Lung (tissue), 12 donors: ENCODE measurements around the gene MCU. TPM values are rescaled to one million over a fixed set of nuclear protein-coding genes. Genes with fewer than 3 reads are reported as not detected.
A peak's percentile ranks its signal among the peaks of the same experiment; 100 is the strongest.
"Not testable (repeated sequence)": the region's sequence is repeated elsewhere in the genome, so short reads cannot be mapped to it uniquely, and the experiment has no call there.

Experiments
- ATAC-seq: fragments of 200-7000 bp; cut with Tn5 transposase; one replicate; pipeline ENCODE4 v1.9.1; 2020; ENCODE audit warnings: moderate number of reproducible peaks; ENCODE audit not compliant: insufficient read depth, low FRiP score
- DNase-seq, 3 donors: peaks; one replicate each; pipeline ENCODE4 v3.0.0-alpha.2; 2013 to 2017
- H3K27ac ChIP-seq, 2 donors: one replicate each; pipeline ENCODE4 v1.5.1; 2013; ENCODE audit warnings: mild to moderate bottlenecking in 2 of 2, moderate library complexity in 2 of 2, control low read depth in 1 of 2, inconsistent platforms in 1 of 2, low read depth in 1 of 2, low read length in 1 of 2
- H3K27me3 ChIP-seq, 3 donors: one replicate each; pipeline ENCODE4 v1.5.1; 2013; ENCODE audit warnings: low read length in 2 of 3; ENCODE audit not compliant: control insufficient read depth in 3 of 3, insufficient read depth in 3 of 3
- H3K36me3 ChIP-seq, 4 donors: one replicate each; pipeline ENCODE4 v1.5.1; 2013; ENCODE audit warnings: low read length in 4 of 4, mild to moderate bottlenecking in 1 of 4, moderate library complexity in 1 of 4; ENCODE audit not compliant: control insufficient read depth in 4 of 4, insufficient read depth in 4 of 4
- H3K4me1 ChIP-seq, 5 donors: one replicate each; pipeline ENCODE4 v1.5.1; 2013; ENCODE audit warnings: low read length in 5 of 5, mild to moderate bottlenecking in 2 of 5, moderate library complexity in 1 of 5; ENCODE audit not compliant: control insufficient read depth in 5 of 5, insufficient read depth in 5 of 5
- H3K4me3 ChIP-seq: one replicate; pipeline ENCODE4 v1.5.1; 2013; ENCODE audit warnings: mild to moderate bottlenecking, control low read depth, moderate library complexity
- H3K9ac ChIP-seq, 2 donors: one replicate each; pipeline ENCODE4 v1.5.1; 2013; ENCODE audit warnings: low read length in 2 of 2, control low read depth in 1 of 2; ENCODE audit not compliant: insufficient read depth in 1 of 2
- H3K9me3 ChIP-seq, 4 donors: one replicate each; pipeline ENCODE4 v1.5.1; 2013; ENCODE audit warnings: low read length in 3 of 4, mild to moderate bottlenecking in 1 of 4, moderate library complexity in 1 of 4; ENCODE audit not compliant: control insufficient read depth in 4 of 4, insufficient read depth in 3 of 4
- CTCF ChIP-seq: IDR thresholded peaks from 2 replicates; pipeline ENCODE4 v1.5.1; 2012; ENCODE audit warnings: mild to moderate bottlenecking; ENCODE audit errors: control extremely low read depth, extremely low read depth
- WGBS, 2 donors: extraction: QIAGEN DNeasy Blood & Tissue Kit; methylation state at CpG; one replicate each; pipeline ENCODE4 v1.1.7; 2013; 5-methylcytosine and 5-hydroxymethylcytosine counted together
- polyA plus RNA-seq, 2 donors: library from polyadenylated mRNA; stranded (reverse); fragments of 200-250 nt; gene quantifications; one replicate each; pipeline ENCODE4 v1.2.1, GENCODE V29; 2013
- total RNA-seq, 2 donors: library from RNA; depleted of rRNA in 1 of 2; stranded (reverse); fragments of >200 nt in 1 of 2; gene quantifications; one replicate each; pipeline ENCODE4 v1.2.1, GENCODE V29; 2014 to 2021
- donor health status: control.
- donor health status: control.
- donor health status: Bipolar disorder and iron deficiency.
- donor health status: healthy.
- donor health status: DM: yes; HTN: yes; CAD: no.

MCU gene
- total and polyA plus RNA-seq, 4 donors: 23.1 to 70.7 (median 29.0) TPM

DNA sequence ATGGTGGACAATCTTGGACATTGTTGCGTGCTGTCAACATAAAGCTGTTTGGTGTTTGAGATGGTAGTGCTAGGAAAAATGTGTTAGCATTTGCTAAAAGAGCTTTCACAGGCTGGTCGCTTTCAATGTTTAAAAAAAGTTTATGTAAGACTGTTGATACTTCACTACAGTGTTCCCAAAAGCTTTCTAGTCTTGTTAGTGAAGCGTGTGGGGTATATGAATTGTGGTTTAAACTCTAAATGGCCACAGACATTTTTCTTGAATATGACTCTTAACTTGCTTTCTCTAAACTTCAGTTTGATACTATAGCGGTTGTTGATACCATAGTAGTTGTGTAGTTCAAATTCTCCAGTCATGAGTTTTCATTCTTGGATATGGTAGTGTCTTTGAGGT, 44.9 kb downstream of the MCU start:
- ATAC-seq: no peak
- Histone ChIP-seq H3K4me1 (peaks cover 0 to 37% (median 13%) of the 10 kb centered on the region in 5 donors), H3K9ac (peak overlapping the region in 1 of 2 donors; percentile 2), H3K27ac (peak overlapping the region in 1 of 2 donors; percentile 23), H3K27me3 (no peaks in the 10 kb centered on the region), H3K4me3 (no peak overlapping the region), H3K36me3 (no peaks in the 10 kb centered on the region), H3K9me3 (no peaks in the 10 kb centered on the region)
- TF ChIP-seq CTCF: no peak
- WGBS, 2 donors: 74 to 78% methylated on average over 4 of the region's 4 CpGs
- peak; percentile 29 to 86 (median 83) for DNase-seq

DNA sequence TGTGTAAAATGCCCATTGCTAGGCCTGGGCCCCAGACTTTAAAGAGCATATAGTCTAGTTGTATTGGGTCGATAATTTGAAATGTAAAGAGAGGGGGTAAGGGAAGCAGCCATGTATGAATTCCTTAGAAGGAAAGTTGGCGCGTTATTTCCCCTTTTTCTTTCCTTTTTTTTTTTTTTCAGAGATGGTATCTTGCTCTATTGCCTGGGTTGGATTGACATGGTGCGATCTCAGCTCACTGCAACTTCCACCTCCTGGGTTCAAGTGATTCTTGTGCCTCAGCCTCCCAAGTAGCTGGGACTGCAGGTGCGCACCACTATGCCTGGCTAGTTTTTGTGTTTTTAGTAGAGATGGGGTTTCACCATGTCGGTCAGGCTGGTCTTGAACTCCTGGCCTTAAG, 45.4 kb downstream of the MCU start:
- not testable (repeated sequence) for H3K27ac ChIP-seq, ATAC-seq, H3K9me3 ChIP-seq, H3K4me3 ChIP-seq, H3K27me3 ChIP-seq, DNase-seq, H3K36me3 ChIP-seq
- H3K9ac ChIP-seq: peak overlapping the region in 1 of 2 donors; percentile 2
- 62 to 81% methylated on average over 6 of the region's 6 CpGs for WGBS, 2 donors
- peaks cover 0 to 37% (median 13%) of the 10 kb centered on the region in 5 donors for H3K4me1 ChIP-seq

GRCh38 chr10:72738486-72738885, 46.5 kb downstream of the MCU start:
- 8 to 17% methylated on average over 2 of the region's 2 CpGs for WGBS, 2 donors
- Histone ChIP-seq H3K4me3 (no peak overlapping the region), H3K9me3 (no peaks in the 10 kb centered on the region), H3K36me3 (no peaks in the 10 kb centered on the region), H3K9ac (peak overlapping the region in 1 of 2 donors; percentile 8), H3K27me3 (no peaks in the 10 kb centered on the region), H3K4me1 (peaks cover 0 to 37% (median 13%) of the 10 kb centered on the region in 5 donors), H3K27ac (no peak overlapping the region)
- no peak for TF ChIP-seq CTCF
- ATAC-seq (no peak), DNase-seq (peak; percentile 36 to 84 (median 84))

- 71 to 73% methylated on average over 2 of the region's 2 CpGs for WGBS, 2 donors
- ATAC-seq: no peak
- Histone ChIP-seq H3K4me1 (peaks cover 2 to 35% (median 11%) of the 10 kb centered on the region in 5 donors), H3K27ac (no peak overlapping the region), H3K9me3 (no peaks in the 10 kb centered on the region), H3K9ac (no peak overlapping the region), H3K4me3 (no peak overlapping the region), H3K27me3 (no peaks in the 10 kb centered on the region), H3K36me3 (no peaks in the 10 kb centered on the region)
- DNase-seq: no peak
- no peak for TF ChIP-seq CTCF
Measured at GRCh38 chr10:72740528-72740927, 48.6 kb downstream of the MCU start.
